Activated B cell treated with CpG ODN at 0.5 μM for 24 hours (primary cell): Measurements from ENCODE around the gene ECT2. TPM values are rescaled to one million over a fixed set of nuclear protein-coding genes. Genes with fewer than 3 reads are reported as not detected.
"Not testable (repeated sequence)": the region's sequence is repeated elsewhere in the genome, so short reads cannot be mapped to it uniquely, and the experiment has no call there.

Experiments used
- ATAC-seq: fragments of 200-7000 bp; cut with Tn5 transposase; one replicate; pipeline ENCODE4 v1.10.0; 2021; ENCODE audit warnings: low read depth, mild to moderate bottlenecking, moderate library complexity
- CTCF ChIA-PET: fragments of 350-600 bp; sonication (Branson Sonifier 250); formaldehyde crosslinking; loops from one replicate; lab custom pipeline; 2021; ENCODE audit warnings: antibody characterized with exemption; lab: Charles Lee
- POLR2A ChIA-PET: fragments of 350-600 bp; sonication (Branson Sonifier 250); formaldehyde crosslinking; loops from one replicate; lab custom pipeline; 2021; ENCODE audit warnings: antibody characterized with exemption; lab: Charles Lee
- DNase-seq: peaks from one replicate; pipeline ENCODE4 v3.0.0; 2022
- H3K27ac Mint-ChIP-seq: one replicate; pipeline ENCODE4 v1.8.0; 2020; ENCODE audit warnings: mixed read lengths
- H3K27me3 Mint-ChIP-seq: one replicate; pipeline ENCODE4 v1.8.0; 2021; ENCODE audit warnings: mixed read lengths
- H3K36me3 Mint-ChIP-seq: one replicate; pipeline ENCODE4 v1.8.0; 2021; ENCODE audit warnings: low read depth, mixed read lengths
- H3K4me1 Mint-ChIP-seq: one replicate; pipeline ENCODE4 v1.8.0; 2021; ENCODE audit warnings: mixed read lengths
- H3K4me3 Mint-ChIP-seq: one replicate; pipeline ENCODE4 v1.8.0; 2020; ENCODE audit warnings: mild to moderate bottlenecking, mixed read lengths
- H3K9me3 Mint-ChIP-seq: one replicate; pipeline ENCODE4 v1.8.0; 2020; ENCODE audit warnings: mixed read lengths
- CTCF ChIP-seq: fragments of 200-600 bp; IDR thresholded peaks from one replicate; pipeline ENCODE4 v1.8.0; 2022; ENCODE audit warnings: antibody characterized with exemption, mild to moderate bottlenecking
- intact Hi-C: fragments of 100-400 bp; cut with micrococcal nuclease; formaldehyde crosslinking; loops from one replicate; pipeline ENCODE4 v1.15.1; 2024
- total RNA-seq: library from RNA; stranded (reverse); gene quantifications from 2 replicates; pipeline ENCODE4 v1.2.3, GENCODE V29; 2022

The ECT2 gene
- total RNA-seq, 1 donor from 2014 or later = 6.3 TPM

- peaks cover 6% of the 10 kb centered on the region for H3K9me3 Mint-ChIP-seq
- H3K4me3 Mint-ChIP-seq = no peak overlapping the region
- CTCF ChIA-PET = no interaction called here
- TF ChIP-seq CTCF = no peak
- peaks cover 3% of the 10 kb centered on the region for H3K4me1 Mint-ChIP-seq
- H3K27ac Mint-ChIP-seq = no peak overlapping the region
- DNase-seq (no peak), ATAC-seq (no peak)
- intact Hi-C loops = no loop called here
- H3K27me3 Mint-ChIP-seq = peaks cover 13% of the 10 kb centered on the region
- POLR2A ChIA-PET = no interaction called here
- no peaks in the 10 kb centered on the region for H3K36me3 Mint-ChIP-seq
Measured at GRCh38 chr3:172716476-172716875, 34.0 kb upstream of the ECT2 start.

DNA sequence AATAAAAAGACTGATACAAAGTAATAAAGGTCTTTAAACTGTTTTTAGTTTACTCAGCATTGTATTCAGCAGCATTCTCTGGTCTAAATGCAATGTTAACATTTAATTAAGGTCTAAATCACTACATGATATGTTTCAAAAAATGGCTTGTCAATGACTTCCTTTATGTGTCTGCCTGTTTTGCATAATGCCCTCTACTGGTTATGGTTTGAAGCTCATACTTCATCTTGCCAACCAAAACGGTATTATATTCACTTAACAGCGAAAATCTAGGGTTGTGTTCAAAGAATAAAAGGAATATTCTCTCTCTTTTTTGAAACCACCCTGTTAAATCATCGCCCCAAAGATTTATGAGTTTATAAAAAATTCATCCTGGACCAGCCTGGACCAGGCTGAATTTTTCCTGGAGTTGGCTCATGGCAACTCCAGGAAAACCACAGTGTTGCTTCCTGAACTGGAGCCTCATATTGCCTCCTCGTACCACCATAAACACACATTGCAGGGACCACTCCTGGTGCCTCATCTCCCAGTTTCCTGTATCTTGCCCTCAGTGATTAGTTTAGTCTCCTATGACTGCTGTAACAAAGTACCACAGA is 32.9 kb upstream of the ECT2 start:
- no peaks in the 10 kb centered on the region for H3K36me3 Mint-ChIP-seq
- no peak for TF ChIP-seq CTCF
- H3K9me3 Mint-ChIP-seq = peaks cover 6% of the 10 kb centered on the region
- no peak overlapping the region for H3K4me3 Mint-ChIP-seq
- ChIA-PET POLR2A (no interaction called here), CTCF (no interaction called here)
- ATAC-seq = no peak
- H3K27me3 Mint-ChIP-seq = peaks cover 13% of the 10 kb centered on the region
- intact Hi-C loops = no loop called here
- no peaks in the 10 kb centered on the region for H3K4me1 Mint-ChIP-seq
- H3K27ac Mint-ChIP-seq = no peak overlapping the region
- DNase-seq = no peak

DNA sequence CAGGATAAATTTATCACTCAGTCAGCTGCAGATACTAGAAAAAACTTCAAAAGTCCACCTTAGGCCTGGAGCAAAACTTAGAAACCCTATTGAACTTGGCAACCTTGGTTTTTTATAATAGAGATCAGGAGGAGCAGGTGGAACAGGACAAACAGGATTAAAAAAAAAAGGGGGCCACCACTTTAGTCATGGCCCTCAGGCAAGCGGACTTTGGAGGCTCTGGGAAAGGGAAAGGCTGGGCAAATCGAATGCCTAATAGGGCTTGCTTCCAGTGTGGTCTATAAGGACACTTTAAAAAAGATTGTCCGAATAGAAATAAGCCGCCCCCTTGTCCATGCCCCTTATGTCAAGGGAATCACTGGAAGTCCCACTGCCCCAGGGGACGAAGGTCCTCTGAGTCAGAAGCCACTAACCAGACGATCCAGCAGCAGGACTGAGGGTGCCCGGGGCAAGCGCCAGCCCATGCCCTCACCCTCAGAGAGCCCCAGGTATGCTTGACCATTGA is 27.9 kb upstream of the ECT2 start:
- peaks cover 15% of the 10 kb centered on the region for H3K27me3 Mint-ChIP-seq
- H3K4me3 Mint-ChIP-seq, H3K36me3 Mint-ChIP-seq, H3K4me1 Mint-ChIP-seq, H3K9me3 Mint-ChIP-seq, intact Hi-C loops, POLR2A ChIA-PET, CTCF ChIA-PET, H3K27ac Mint-ChIP-seq, ATAC-seq, DNase-seq: not testable (repeated sequence)

DNA sequence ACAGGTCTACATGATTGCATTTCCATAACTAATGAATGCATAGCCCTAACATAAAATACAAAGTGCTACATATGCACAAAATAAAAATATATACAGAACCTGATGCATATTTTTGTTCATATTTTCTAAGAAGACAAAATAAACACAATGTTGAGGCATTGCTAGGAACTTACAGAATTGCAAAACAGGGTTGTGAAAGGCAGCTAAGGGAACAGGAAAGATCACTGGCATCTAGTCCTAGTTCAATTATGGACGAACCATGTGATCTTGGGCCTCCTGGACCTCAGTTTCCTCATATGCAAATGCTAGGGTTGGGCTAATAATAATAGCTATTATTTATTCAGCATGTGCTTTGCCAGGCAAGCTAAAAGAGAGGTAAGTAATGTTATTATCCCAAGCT is 24.1 kb upstream of the ECT2 start:
- H3K4me3 Mint-ChIP-seq = no peak overlapping the region
- POLR2A ChIA-PET = no interaction called here
- H3K27ac Mint-ChIP-seq = no peak overlapping the region
- CTCF ChIA-PET = no interaction called here
- TF ChIP-seq CTCF = no peak
- no peaks in the 10 kb centered on the region for H3K36me3 Mint-ChIP-seq
- no peak for ATAC-seq
- intact Hi-C loops = no loop called here
- H3K4me1 Mint-ChIP-seq = peaks cover 5% of the 10 kb centered on the region
- no peak for DNase-seq
- H3K27me3 Mint-ChIP-seq = peaks cover 2% of the 10 kb centered on the region
- peaks cover 1% of the 10 kb centered on the region for H3K9me3 Mint-ChIP-seq

DNA sequence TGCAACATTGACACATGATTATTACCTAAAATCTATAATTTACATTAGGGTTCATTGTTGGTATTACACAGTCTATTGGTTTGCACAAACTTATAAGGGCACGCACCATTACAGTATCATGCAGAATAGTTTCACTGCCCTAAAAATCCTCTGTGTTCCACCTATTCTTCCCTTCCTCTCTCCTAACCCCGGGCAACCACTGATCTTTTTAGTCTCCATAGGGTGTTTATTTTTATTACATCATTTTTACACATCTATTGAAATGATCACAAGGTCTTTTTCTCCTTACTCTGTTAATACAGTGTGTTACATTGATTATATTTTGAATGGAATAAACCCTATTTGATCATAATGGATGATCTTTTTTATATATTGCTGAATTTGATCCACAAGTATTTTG is 15.5 kb upstream of the ECT2 start:
- Mint-ChIP-seq H3K4me1 (no peaks in the 10 kb centered on the region), H3K4me3 (no peak overlapping the region), H3K9me3 (no peaks in the 10 kb centered on the region), H3K27me3 (peaks cover 9% of the 10 kb centered on the region), H3K36me3 (no peaks in the 10 kb centered on the region), H3K27ac (no peak overlapping the region)
- POLR2A ChIA-PET = no interaction called here
- ATAC-seq = no peak
- no peak for TF ChIP-seq CTCF
- DNase-seq = no peak
- intact Hi-C loops = no loop called here
- CTCF ChIA-PET = no interaction called here

DNA sequence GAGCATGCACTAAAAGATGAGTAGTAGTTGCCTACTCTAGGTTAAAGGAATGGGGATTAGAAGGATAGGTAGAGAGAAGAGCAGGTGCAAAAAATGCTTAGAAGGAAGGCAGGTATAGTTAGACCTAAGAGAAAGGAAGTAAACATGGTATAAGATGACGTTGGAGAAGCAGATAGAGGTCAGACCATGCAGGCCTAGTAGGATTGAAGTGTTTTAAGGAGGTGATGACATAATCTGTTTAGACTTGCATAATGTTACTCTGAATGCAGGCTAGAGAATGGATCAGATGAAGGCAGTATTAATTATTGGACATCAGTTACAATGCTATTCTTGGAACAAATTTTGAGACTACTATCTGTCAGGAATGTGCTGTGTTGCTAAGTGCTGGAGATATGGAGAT is 11.1 kb upstream of the ECT2 start:
- intact Hi-C loops = no loop called here
- Mint-ChIP-seq H3K4me3 (no peak overlapping the region), H3K9me3 (no peaks in the 10 kb centered on the region), H3K27ac (no peak overlapping the region), H3K36me3 (no peaks in the 10 kb centered on the region), H3K4me1 (no peaks in the 10 kb centered on the region), H3K27me3 (peaks cover 14% of the 10 kb centered on the region)
- CTCF ChIA-PET = no interaction called here
- ATAC-seq (no peak), DNase-seq (no peak)
- POLR2A ChIA-PET = no interaction called here
- TF ChIP-seq CTCF = no peak
